T-helper 22 cell (primary cell): Measurements from ENCODE around the gene TBCE.

Source experiments
- DNase-seq: peaks from one replicate; pipeline ENCODE4 v3.0.0-alpha.2; 2020; ENCODE audit warnings: low read depth

Gene TBCE

DNA sequence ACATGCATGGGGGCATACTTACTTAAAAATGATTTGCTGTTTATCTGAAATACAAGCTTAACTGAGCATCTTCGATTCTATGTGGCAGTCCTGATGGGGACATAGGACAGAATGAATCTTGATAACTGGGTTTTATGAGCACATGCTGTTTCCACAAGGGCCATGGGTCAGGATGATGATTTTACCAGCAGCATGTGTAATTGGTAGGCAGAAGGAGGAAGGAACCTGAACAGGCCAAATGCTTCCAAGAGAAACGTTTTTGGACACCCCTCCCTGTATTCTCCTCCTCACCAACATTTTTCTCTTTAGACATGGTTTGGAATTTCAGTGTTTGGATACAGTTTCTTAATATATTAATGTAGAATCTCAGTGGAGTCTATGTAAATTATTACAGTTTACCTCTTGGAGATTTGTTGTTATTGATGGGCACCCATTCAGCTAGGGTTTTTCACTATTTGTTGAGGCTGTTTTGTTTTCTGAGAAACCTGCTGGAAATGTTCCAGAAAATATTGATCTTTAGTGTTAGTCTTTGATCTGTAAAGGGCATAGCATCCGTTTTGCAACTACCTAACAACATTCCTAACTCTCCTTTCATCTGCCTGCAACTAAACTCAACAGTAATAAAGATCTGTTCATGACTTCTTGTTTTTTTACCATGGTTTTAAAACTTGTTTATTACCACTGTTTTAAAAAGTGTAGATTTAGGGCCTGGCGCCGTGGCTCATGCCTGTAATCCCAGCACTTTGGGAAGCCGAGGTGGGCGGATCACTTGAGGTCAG lies 42.0 kb downstream of the TBCE start:
- no peak for DNase-seq

DNA sequence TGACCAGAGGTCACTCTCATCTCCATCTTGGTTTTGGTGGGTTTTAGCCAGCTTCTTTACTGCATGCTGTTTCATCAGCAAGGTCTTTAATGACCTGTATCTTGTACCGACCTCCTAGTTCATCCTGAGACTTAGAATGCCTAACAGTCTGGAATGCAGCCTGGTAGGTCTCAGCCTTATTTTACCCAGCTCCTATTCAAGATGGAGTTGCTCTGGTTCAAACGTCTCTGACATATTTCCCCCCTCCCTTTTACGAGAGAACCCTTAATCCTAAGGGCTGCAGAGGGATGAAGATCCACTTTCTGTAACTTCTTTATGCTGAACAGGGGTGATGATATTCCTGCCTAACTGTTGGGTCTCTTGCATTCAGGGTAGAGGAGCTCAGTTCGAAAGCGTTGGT lies 43.2 kb downstream of the TBCE start:
- no peak for DNase-seq

DNA sequence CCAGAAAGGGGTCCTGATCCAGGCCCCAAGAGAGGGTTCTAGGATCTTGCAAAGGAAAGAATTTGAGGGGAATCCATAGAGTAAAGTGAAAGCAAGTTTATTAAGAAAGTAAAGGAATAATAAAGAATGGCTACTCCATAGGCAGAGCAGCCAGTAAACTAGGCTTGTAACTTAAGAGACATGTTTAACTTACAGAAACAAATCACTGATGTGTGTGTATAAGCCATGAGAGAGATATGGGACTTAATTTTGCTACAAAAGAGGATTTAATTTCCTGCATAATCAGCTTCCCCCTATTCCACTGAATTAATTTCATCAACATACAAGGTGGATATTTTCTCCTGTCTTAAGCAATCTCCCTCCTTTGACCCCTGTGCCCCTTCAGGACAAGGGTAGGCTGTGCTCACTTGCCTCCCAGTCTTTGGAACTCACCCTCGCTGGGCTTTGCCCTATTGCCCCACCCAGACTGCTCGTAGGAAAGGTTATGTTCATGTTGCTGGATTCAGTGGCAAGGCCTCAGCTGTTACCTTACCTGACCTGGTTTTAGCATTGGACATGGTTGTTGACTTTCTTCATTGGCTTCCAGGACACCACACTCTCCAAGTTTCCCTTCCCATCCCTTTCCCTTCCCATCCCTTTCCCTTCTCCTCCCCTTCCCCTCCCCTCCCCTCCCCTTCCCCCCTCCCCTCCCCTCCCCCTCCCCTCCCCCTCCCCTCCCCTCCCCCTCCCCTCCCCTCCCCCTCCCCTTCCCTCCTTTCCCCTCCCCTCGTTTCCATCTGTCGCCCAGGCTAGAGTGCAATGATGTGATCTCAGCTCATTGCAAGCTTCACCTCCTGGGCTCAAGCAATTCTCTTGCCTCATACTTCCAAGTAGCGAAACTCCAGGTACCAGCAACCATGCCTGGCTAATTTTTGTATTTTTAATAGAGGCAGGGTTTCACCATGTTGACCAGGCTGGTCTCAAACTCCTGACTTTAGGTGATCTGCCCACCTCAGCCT lies 44.6 kb downstream of the TBCE start:
- no peak for DNase-seq

DNA sequence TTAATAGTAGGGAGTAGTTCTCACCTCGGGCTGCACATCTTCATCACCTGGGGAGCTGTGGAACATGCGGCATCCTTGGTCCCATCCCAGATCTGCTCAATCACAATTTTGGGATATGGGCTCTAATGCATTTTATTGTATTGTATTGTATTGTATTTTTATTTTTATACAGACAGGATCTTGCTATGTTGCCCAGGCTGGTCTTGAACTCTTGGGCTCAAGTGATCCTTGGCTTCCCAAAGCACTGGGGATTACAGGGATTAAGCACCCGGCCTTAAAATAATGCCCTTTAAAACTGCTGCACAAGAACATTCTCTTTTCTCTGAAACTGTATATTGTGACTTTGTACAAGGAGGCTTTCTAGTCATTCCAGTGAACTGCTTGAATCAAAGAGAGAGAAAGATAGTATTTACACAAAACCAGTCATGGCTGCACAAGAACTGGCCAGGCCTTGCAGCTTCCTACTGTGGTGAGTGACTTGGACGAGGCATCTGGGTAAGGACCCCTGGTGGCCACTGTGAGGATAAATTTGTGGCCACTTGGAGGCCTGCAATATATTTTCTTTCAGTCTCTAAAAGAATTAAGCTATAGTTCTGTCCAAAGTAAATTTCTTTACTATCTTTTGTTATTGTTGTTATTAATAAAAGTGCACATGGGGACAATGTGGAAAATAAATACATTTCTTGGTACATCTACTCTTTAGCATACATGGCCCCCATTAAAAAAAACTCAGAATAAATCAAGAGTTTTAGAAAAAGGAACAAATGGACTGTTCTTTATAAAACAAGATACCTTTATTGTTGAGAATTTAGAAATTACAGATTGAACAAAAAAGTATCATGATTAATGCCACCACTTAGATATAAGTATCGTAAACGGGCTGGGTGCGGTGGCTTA lies 48.0 kb downstream of the TBCE start:
- DNase-seq = peak; percentile 27

DNA sequence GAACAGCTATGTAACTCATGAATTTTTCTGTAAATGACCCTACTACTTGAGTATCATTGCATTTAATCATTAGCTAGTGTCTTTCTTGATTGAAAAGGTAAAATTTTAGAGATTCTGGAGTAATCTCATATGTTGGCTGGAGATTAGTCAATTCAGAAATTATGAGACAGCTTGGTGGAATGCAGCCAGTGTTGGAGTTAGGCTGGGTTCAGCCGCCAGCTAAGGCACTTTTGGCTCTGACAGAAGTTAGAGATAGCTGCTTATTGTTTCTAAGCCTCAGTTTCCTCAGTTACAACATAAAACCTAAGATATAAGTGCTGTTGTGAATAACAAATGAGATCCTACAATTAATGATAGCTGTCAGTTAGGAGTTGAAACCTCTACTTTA lies 49.4 kb downstream of the TBCE start:
- no peak for DNase-seq

DNA sequence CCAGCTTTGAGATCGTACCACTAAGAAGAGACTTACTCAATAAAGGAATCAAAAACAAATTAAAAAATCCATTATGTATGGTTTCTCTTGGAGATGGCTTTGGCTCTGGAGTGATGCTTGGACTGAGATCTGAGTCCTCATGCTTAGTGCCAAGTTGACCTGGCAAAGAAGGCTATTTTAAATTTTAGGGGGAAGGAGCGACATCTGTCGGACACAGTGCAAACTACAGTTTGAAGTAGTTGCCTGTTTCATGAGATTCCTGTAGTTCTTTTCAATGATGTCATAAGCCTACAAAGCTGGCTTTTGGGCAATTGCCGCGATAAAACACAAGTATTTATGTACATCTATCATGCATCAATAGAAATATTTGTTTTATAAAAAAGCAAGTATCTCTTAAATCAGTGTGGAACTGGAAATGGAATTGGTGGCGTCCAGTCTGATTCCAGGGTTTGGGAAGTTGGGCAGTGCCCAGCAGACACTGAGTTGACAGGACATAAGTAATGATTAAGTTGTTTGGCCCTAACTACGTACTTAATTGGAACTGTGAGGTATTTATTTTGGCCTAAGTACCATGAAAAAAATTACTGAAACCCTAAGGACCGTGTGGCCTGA lies 50.0 kb downstream of the TBCE start:
- no peak for DNase-seq

DNA sequence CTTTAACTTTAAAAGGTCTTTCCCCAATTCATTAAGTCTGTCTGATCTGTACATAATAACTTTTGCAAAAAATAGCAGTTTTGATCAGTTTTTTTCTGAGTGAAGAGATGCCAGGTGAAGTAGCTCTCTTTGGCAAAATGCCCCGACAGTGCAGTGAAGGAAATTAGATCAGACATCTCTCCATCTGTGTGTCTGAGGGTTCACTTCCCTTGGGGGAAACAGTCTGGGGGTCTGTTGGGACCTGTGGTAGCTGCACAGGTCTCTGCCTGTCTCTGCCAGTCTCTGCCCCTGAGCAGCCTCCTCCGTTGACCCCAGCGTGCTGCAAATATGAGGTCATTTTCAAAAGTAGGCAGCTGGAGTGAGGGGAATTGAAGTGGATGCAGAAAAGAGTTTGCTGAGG lies 54.5 kb downstream of the TBCE start:
- DNase-seq = no peak

DNA sequence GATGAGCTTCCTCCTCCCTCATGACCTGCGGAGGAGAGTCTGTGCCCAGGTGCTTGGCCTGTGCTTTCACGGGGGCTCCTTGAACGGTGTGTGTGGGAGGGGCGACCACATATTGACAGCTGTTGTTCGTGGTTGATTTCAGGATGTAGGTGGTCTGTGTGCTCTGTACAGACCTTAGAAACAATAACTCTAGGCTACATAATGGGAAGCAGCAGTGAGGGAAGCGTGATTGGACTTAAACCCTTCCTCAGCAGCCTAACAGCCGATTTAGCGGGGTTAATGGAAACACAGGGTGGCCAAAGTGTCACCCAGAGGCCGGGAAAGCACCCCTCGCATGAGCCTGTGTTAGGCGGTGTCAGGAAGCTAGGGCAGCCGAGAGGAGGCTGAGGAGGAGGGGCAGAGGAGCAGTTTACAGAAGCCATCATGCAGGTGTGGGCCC lies 56.0 kb downstream of the TBCE start:
- DNase-seq = no peak

DNA sequence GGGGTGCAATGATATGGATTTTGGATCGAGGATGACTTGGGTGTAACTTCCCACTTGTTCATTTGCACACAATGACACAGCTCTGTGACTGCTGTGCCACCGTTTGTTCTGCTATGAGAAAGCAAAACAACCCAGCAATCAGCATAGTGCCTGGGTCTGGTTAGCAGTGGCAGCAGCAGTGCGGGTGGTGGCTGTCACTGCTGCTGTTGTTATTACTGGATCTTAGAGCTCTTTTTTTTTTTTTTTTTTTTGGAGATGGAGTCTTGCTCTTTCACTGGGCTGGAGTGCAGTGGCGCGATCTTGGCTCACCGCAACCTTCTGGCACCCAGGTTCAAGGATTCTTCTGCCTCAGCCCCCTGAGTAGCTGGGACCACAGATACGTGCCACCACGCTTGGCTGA lies 56.9 kb downstream of the TBCE start:
- DNase-seq = no peak

DNA sequence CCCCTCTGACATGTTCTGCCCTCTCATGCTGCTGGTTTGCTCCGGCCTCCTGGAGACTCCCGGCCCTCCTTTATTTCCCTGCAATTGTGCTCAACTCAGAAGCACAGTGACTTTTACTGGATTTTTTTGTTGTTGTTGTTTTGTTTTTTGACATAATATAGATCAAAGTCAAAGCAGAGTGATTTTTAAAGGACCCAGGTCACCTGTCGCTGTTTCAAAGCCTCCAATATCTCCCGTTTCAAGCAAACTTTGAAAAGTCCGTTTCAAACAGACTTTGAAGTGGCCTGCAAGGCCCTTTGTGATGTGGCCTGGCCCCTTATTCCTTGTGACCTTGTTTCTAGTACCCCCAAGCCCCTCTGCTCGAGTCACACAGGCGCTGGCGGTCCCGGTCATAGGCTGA lies 58.1 kb downstream of the TBCE start:
- no peak for DNase-seq

DNA sequence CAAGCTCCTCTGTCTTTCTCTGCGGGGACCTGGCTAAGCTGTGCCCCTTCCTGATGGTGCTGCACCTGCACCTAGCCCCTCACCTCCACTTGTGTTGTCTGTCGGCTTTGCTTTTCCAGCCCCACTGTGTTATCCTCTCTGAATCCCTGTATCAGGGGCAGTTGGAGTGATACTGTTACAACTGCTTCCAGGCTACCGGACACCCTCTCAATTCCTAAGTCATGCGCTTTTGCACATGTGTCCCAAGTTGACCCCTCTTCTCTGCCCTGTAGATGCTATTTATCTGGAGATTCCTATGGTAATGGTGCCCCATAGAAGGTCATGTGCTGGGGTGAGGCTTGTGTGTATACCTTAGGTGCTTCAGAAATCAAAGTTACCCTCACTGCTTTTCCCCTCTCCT lies 58.9 kb downstream of the TBCE start:
- DNase-seq = no peak

DNA sequence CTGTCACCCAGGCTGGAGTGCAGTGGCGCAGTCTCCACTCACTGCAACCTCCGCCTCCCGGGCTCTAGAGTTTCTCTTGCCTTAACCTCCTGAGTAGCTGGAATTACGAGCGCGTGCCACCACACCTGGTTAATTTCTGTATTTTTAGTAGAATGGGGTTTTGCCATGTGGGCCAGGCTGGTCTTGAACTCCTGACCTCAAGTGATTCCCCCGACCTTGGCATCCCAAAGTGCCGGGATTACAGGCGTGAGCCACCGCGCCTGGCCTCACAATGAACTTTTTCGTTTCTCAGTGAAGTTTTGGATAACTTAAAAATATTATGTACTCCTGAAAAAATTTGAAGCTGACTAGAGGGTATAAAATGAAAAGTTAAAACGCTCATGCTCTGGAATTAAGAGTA lies 59.5 kb downstream of the TBCE start:
- no peak for DNase-seq

DNA sequence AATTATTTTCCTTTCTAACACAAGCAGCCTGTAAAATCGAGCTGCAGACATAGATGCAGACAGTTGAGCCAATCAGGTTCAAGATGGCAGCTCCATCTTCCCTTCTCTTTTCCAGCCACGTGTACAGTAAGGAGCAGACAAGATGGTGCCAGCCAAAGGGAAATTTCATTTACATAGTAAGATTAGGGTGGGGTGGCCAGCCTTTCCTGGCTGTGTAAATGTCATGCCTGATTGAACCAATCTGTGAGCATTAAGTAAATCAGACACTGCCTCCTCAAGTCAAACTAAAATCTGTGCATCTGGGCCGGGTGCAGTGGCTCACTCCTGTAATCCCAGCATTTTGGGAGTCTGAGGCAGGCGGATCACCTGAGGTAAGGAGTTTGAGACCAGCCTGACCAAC lies 60.2 kb downstream of the TBCE start:
- no peak for DNase-seq

DNA sequence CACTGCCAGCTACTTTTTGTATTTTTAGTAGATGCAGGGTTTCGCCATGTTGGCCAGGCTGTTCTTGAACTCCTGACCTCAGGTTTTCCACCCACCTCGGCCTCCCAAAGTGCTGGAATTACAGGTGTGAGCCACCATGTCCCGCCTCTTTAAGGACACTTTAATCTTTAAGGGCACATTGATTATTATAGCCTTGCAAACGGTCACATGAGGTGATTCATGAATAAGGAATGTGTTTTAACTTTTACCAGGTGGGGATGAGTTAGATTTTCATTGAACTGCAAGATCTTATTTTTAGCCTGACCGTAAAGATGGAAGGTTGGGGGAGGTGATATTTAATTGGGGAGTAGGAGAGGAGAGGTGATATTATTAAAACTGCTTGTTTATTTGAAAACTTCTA lies 61.9 kb downstream of the TBCE start:
- DNase-seq = no peak

DNA sequence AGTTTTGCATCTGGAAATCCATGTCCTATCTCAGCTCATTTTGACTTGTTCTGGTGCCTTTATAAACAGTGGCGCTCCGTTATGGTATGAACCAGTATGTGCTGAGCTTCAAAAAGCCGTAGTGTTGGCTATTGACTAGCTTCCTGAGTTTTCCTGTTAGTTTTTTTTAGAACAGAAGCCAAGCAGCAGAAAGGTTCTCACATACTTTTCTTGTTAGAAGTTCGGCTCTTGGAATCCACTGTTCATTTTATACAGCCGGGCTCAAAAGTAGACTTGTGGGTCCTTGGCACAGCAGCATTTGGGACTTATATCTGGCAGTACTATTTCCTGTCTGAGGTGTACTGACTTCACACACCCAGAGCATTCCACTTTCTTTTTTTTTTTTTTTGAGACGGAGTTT lies 63.8 kb downstream of the TBCE start:
- no peak for DNase-seq

DNA sequence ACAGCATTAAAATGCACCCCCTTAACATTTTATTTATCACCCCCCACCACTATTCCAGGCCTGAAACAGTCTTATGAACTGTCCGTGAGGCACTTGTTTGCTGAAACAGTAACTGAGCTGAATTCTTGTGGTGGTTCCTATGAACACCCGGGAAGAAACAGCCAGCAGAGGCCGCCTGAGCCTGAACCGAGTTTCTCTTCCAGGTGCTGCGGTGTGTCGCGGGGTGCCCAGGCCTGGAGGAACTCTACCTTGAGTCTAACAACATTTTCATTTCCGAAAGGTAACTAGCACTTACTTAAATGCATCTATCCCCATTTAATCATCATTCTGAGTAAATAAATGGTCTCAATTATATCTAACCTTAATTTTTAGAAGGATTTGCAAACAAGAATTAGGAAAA lies 66.8 kb downstream of the TBCE start:
- no peak for DNase-seq

DNA sequence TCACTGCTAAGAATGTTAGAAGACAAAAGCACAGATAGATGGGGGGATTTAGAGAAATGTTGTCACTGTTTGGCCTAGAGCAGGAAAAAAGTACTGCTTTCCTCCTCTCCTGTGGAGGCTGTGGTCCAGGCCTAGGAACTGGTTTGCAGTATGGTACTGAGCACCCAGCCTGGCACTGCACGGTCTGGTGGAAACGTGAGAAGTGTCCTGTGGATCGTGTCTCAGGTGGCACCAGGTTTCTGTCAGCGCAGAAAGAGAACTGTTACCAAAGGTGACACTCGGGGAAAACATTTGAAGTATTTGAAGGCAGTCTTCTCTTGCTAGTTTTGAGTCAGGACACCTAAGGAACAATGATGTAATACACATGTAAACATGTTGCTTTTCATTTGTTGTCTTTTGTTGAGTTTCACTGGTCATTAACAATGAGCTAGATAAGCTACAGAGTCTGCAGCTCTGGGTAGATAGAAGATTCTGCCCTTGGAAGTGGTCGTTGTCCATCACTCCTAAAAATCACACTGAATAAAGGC lies 74.0 kb downstream of the TBCE start:
- DNase-seq = no peak

DNA sequence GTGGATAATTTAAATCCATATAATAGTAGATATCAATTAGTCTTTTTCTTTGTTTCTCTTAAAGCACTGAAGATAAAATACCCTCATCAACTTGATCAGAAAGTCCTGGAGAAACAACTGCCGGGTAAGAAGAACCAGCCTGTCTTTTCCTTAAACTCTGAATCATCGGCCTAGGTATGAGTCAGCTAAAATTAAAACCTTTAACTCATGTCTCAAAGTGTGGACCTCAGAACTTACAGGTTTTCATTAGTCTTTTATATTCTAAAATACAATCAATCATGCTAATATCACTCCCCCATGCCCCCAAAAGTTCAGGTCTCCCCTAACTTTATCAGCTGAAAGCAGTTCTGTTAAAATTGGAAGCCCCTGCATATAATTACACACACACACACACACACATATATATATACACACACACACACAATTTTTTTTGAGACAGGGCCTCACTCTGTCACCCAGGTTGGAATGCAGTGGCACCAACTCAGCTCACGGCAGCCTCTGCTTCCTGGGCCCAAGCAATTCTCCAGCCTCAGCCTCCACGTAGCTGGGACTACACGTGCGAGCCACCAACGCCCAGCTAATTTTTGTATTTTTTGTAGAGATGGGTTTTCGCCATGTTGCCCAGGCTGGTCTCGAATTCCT lies 75.7 kb downstream of the TBCE start:
- no peak for DNase-seq

DNA sequence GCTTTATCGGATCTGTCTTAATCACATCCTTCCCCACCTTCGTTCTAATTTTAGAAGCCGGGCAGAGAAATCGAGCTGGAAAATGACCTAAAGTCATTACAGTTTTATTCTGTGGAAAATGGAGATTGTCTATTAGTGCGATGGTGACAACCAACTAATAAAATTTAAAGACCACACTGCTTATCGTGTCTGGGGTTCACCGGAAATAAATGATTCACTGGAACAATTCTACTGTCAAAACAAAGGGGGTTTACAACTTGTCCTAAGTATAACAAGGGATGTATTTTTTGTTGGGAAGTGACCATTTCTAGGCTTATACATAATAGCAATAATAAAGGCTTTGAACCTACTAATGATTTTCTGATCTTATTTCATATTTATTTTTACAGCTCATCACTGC lies 81.4 kb downstream of the TBCE start:
- no peak for DNase-seq

DNA sequence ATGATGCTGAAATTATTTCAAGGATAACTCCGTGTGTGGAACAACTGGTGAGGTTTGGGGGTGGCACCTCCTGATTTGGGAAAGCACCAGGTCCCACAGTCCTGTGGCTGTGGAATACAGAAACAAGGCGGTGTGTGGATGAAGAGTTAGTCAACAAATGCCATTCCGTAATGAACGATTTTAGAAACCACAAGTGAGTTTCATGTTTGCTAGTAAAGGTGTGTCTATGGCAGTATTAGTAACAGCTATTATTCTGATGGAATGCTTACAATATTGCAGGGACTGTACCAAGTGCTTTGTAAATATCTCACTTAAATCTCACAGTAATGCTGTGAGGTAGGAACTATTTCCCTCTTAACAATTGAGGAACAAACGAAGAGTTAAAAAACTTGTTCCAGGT lies 83.2 kb downstream of the TBCE start:
- DNase-seq = no peak

DNA sequence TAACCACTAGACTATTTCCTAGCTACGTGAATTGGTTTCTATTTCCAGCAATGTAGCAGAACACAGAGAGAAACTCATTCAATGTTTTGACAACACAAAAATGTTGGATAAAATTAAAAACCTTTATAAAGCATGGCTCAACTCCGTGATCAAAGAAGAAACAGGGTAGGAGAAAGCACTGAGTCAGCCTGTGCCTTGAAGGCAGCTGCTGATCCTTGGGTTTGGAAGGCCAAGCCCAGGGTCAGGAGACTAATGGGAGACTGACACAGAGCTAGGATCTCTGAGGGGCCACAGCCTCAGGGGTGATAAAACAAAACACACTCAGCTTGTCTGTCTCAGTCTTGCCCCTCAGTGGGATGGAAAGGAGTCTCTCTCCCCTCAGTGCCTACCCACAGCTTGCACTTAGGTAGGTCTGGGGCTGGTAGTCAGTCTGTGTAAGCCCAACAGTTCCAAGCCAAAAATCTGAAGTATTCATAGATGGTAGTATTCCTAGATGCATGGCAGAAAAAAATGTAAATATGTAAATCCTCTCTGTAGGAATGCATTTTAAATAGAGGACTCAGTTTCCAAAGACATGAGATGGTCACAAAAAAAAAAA lies 83.8 kb downstream of the TBCE start:
- DNase-seq = no peak
